Neural cell (in vitro differentiated cells): Measurements from ENCODE around the gene STAP2.

Experiments
- CTCF ChIP-seq: fragments of 450-650 bp; IDR thresholded peaks from 2 replicates; pipeline ENCODE4 v1.5.1; 2014; ENCODE audit warnings: antibody characterized with exemption, mild to moderate bottlenecking, moderate library complexity; ENCODE audit not compliant: poor library complexity, severe bottlenecking
- EP300 ChIP-seq: fragments of 450-650 bp; conservative IDR thresholded peaks from 2 replicates; pipeline ENCODE4 v1.6.1; 2014; ENCODE audit warnings: antibody characterized with exemption, mild to moderate bottlenecking, moderate library complexity; ENCODE audit not compliant: poor library complexity, severe bottlenecking
- EZH2 ChIP-seq: fragments of 200-600, 300-800 bp; shearing (Covaris generic), sonication (generic); IDR thresholded peaks from 2 replicates; pipeline ENCODE4 v1.6.1; 2014; ENCODE audit warnings: antibody characterized with exemption, low read length, borderline replicate concordance, mild to moderate bottlenecking; ENCODE audit not compliant: insufficient read depth, poor library complexity, severe bottlenecking
- POLR2AphosphoS5 ChIP-seq: IDR thresholded peaks from 2 replicates; pipeline ENCODE4 v1.6.1; 2012
- RAD21 ChIP-seq: fragments of 450-650 bp; conservative IDR thresholded peaks from 2 replicates; pipeline ENCODE4 v1.6.1; 2014; ENCODE audit warnings: antibody characterized with exemption, mild to moderate bottlenecking, moderate library complexity
- REST ChIP-seq: IDR thresholded peaks from 2 replicates; pipeline ENCODE4 v1.6.1; 2012; ENCODE audit warnings: borderline replicate concordance

- TF ChIP-seq CTCF (no peak), POLR2AphosphoS5 (no peak), REST (no peak), RAD21 (no peak), EZH2 (no peak), EP300 (no peak)
Observed at GRCh38 chr19:4313847-4314490, 24.7 kb downstream of the STAP2 start.
